Right atrium auricular region (tissue), 2 donors: ENCODE measurements around the gene COX17. TPM values are rescaled to one million over a fixed set of nuclear protein-coding genes. Genes with fewer than 3 reads are reported as not detected.
"Not testable (repeated sequence)": the region's sequence is repeated elsewhere in the genome, so short reads cannot be mapped to it uniquely, and the experiment has no call there.

Source experiments
- DNase-seq: peaks from one replicate; pipeline ENCODE4 v3.0.0-alpha.2; 2019; ENCODE audit warnings: low spot score
- H3K27ac ChIP-seq, 2 donors: fragments of 200-600 bp; sonication (generic); 1 replicate in 1 of 2; 2 replicates in 1 of 2; pipeline ENCODE4 v1.5.1; 2016 to 2019
- H3K27me3 ChIP-seq, 2 donors: fragments of 200-600 bp; sonication (generic); one replicate each; pipeline versions ENCODE4 v1.5.1 to v1.6.0; 2017 to 2019
- H3K36me3 ChIP-seq: fragments of 200-600 bp; sonication (generic); one replicate; pipeline ENCODE4 v1.5.1; 2016
- H3K4me1 ChIP-seq, 2 donors: fragments of 200-600 bp; sonication (generic); one replicate each; pipeline versions ENCODE4 v1.5.1 to v1.6.0; 2017 to 2019
- H3K4me3 ChIP-seq, 2 donors: fragments of 200-600 bp; sonication (generic); 1 replicate in 1 of 2; 2 replicates in 1 of 2; pipeline ENCODE4 v1.5.1; 2017 to 2019; ENCODE audit warnings: mild to moderate bottlenecking in 1 of 2, moderate library complexity in 1 of 2
- H3K9me3 ChIP-seq, 2 donors: fragments of 200-600 bp; sonication (generic); one replicate each; pipeline ENCODE4 v1.5.1; 2019
- total RNA-seq, 2 donors: library from RNA; depleted of rRNA; stranded (reverse); fragments of >200 nt; gene quantifications; one replicate each; pipeline ENCODE4 v1.1.0, GENCODE V29; 2016
- TF ChIP-seq, protein P1 (sequence below), 2 donors: fragments of 200-600 bp; sonication (generic); IDR thresholded peaks; one replicate each; pipeline ENCODE4 v1.5.1; 2019; ENCODE audit warnings: antibody characterized with exemption in 2 of 2

Gene COX17
- total RNA-seq, 2 donors from 2014 or later, result 75.8 to 93.9 TPM

DNA sequence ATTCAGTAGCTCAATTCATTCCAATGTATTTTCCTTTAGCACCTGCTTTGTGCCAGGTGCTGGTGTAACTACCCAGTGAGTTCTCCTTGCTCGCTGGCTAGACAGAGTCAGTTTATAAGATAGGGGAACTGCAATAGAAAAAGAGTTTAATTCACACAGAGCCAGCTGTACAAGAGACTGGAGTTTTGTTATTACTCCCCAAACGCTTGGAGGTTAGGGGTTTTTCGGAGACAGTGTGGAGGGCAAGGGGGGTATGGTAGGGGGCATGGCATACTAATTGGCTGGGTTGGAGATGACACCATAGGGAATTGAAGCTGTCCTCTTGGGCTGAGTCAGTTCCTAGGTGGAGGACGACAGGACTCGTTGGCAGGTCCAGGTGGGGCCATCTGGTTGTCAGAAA lies 20.2 kb upstream of the COX17 start:
- Histone ChIP-seq H3K9me3 (no peaks in the 10 kb centered on the region), H3K4me3 (no peak overlapping the region), H3K4me1 (peaks cover 0 to 4% of the 10 kb centered on the region in 2 donors), H3K36me3 (no peaks in the 10 kb centered on the region), H3K27me3 (no peaks in the 10 kb centered on the region), H3K27ac (no peak overlapping the region)
- DNase-seq, result no peak
- TF ChIP-seq, protein P1, sequence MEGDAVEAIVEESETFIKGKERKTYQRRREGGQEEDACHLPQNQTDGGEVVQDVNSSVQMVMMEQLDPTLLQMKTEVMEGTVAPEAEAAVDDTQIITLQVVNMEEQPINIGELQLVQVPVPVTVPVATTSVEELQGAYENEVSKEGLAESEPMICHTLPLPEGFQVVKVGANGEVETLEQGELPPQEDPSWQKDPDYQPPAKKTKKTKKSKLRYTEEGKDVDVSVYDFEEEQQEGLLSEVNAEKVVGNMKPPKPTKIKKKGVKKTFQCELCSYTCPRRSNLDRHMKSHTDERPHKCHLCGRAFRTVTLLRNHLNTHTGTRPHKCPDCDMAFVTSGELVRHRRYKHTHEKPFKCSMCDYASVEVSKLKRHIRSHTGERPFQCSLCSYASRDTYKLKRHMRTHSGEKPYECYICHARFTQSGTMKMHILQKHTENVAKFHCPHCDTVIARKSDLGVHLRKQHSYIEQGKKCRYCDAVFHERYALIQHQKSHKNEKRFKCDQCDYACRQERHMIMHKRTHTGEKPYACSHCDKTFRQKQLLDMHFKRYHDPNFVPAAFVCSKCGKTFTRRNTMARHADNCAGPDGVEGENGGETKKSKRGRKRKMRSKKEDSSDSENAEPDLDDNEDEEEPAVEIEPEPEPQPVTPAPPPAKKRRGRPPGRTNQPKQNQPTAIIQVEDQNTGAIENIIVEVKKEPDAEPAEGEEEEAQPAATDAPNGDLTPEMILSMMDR (IDR thresholded peaks at IDR 0.05), result no peak

DNA sequence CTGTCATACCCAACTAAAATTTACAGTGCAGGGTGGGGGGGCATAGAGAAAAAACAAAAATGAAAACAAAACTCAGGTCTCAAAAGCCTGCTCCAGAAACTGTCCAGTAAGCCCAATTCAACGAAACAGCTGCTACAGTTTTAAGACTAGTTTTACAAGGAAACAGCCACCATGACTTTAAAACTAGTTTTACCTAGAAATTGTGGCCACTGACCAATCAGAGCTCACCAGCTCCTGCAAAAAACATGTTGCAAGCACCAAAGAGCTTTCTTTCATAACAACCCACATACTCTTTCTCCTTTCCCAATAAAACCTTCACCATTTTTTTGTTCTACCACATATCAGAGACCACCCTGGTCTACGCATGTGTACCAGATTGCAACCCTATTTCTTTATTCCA lies 18.3 kb upstream of the COX17 start:
- Histone ChIP-seq H3K9me3 (no peaks in the 10 kb centered on the region), H3K27me3 (no peaks in the 10 kb centered on the region), H3K36me3 (no peaks in the 10 kb centered on the region), H3K27ac (no peak overlapping the region), H3K4me1 (no peaks in the 10 kb centered on the region), H3K4me3 (no peak overlapping the region)
- TF ChIP-seq, protein P1 (IDR thresholded peaks at IDR 0.05), result no peak
- no peak for DNase-seq

DNA sequence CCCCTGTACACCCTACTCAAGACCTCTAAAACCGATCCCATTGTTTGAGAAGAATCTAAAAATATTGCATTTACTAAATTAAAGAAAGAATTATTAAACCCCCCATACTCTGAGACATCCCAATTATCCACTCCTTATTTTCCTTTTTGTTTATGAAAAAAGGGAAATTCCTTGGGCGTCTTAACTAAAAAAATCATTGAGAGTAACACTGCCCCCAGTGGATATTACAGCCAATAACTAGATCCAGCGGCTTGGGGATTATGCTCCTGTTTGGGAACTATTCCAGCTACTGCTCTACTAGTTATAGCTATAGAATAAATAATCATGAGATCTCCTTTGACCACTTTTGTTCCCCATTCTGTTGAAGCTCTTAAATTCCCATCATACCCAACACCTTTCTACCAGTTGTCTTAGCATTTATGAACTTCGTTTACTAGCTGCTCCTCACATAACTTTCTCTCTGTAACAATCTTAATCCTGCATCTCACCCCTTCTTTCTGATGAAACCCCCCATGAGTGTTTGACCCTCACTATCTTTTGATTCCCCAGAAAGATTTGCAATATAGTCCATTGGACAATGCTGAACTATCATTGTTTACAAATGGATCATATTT lies 12.9 kb upstream of the COX17 start:
- H3K36me3 ChIP-seq, result no peaks in the 10 kb centered on the region

DNA sequence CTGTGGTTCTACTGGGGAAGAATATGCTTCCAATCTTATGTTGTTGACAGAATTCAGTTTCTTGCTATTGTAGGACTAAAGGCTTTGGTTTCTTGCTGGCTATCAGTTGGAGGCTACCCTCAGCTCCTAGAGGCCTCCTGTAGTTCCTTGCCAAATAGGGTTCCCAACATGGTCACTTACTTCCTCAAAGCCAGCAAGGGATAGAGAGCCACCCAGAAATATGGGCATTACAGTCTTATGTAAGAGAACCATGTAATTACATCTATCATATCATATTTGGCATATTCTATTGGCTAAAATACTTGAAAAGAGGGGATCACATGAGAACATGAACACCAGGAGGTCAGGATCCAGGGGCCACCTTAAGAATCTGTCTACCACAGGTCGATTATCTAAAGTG lies 6.2 kb upstream of the COX17 start:
- no peak overlapping the region for H3K4me3 ChIP-seq
- no peaks in the 10 kb centered on the region for H3K27me3 ChIP-seq
- no peaks in the 10 kb centered on the region for H3K36me3 ChIP-seq
- no peaks in the 10 kb centered on the region for H3K4me1 ChIP-seq
- DNase-seq, result no peak
- H3K9me3 ChIP-seq, result no peaks in the 10 kb centered on the region
- H3K27ac ChIP-seq, result no peak overlapping the region
- TF ChIP-seq, protein P1 (IDR thresholded peaks at IDR 0.05), result no peak

More for the DNA sequence above, 12.9 kb upstream of the COX17 start:
- no peaks in the 10 kb centered on the region for H3K27me3 ChIP-seq
- DNase-seq, result no peak
- no peak overlapping the region for H3K27ac ChIP-seq
- H3K4me3 ChIP-seq, result no peak overlapping the region
- TF ChIP-seq, protein P1 (IDR thresholded peaks at IDR 0.05), result peak in 1 of 2 donors; percentile 52
- H3K9me3 ChIP-seq, result no peaks in the 10 kb centered on the region
- no peaks in the 10 kb centered on the region for H3K4me1 ChIP-seq

DNA sequence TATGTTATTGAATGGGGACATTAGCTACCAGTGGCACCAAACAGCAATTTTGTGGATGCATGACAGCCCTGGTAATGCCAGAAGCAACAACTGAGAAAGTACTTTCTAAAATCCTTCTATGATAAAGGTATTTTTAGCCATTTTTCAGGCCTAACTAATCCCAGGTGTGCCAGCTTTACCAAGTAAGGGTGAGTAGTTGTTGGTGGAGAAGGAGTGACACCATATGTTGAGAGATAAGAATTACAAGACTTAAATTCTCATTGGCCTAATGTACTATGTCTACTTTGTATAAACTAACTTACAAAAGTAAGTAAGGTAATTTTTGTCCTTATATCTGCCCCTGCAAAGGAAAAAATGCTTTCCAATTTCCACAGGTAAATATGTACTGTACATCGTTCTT lies 4.1 kb upstream of the COX17 start:
- Histone ChIP-seq H3K27me3 (no peaks in the 10 kb centered on the region), H3K4me3 (no peak overlapping the region), H3K9me3 (no peaks in the 10 kb centered on the region), H3K36me3 (no peaks in the 10 kb centered on the region), H3K4me1 (peaks cover 0 to 5% of the 10 kb centered on the region in 2 donors), H3K27ac (peak overlapping the region in 1 of 2 donors; percentile 22)
- TF ChIP-seq, protein P1 (IDR thresholded peaks at IDR 0.05), result peak; percentile 11 to 70
- no peak for DNase-seq

DNA sequence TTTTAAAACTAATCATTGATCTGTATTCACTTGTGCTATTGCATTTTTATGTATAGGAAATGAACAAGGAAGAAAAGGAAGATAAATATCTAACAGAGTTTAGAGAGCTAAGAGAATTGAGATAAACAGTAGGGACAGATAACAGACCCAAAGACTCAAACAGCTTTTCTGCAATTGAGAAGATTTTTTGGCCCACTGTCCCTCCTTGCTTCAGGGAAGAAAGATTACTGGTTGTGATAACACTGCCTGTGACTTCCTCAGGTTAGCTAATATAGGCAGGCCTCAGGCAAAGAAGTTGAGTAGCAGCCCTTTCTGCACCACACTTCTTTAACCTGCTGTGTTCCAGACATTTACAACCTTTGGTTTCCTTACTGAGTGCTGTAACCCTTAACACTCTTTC lies 2.7 kb upstream of the COX17 start:
- H3K4me3 ChIP-seq, result no peak overlapping the region
- H3K27ac ChIP-seq, result no peak overlapping the region
- H3K9me3 ChIP-seq, result no peaks in the 10 kb centered on the region
- no peak for DNase-seq
- TF ChIP-seq, protein P1 (IDR thresholded peaks at IDR 0.05), result no peak
- no peaks in the 10 kb centered on the region for H3K36me3 ChIP-seq
- H3K27me3 ChIP-seq, result no peaks in the 10 kb centered on the region
- peaks cover 0 to 19% of the 10 kb centered on the region in 2 donors for H3K4me1 ChIP-seq

DNA sequence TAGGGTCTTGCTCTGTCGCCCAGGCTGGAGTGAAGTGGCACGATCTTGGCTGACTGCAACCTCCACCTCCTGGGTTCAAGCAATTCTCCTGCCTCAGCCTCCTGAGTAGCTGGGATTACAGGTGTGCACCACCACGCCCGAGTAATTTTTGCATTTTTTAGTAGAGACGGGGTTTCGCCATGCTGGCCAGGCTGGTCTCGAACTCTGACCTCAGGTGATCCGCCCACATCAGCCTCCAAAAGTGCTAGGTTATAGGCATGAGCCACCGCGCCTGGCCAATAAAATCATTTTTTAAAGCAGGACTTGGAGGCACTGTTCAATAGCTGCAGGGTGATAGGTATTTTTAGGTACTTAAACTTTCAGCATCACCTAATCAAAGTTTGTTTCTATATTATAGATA lies 1.0 kb upstream of the COX17 start:
- H3K9me3 ChIP-seq, DNase-seq, H3K27ac ChIP-seq, H3K27me3 ChIP-seq, H3K4me3 ChIP-seq: not testable (repeated sequence)
- H3K36me3 ChIP-seq, result peaks cover 13% of the 10 kb centered on the region
- peaks cover 0 to 24% of the 10 kb centered on the region in 2 donors for H3K4me1 ChIP-seq
